ENCODE measurements around the gene TIMM50. TPM values are rescaled to one million over a fixed set of nuclear protein-coding genes. Genes with fewer than 3 reads are reported as not detected.

TIMM50 gene
- total and polyA plus RNA-seq, 2 of the 13 experiments (the other 11 are each of a cell fraction or from before 2014, with no cell fraction given) = 91.1 to 92.5 TPM

DNA sequence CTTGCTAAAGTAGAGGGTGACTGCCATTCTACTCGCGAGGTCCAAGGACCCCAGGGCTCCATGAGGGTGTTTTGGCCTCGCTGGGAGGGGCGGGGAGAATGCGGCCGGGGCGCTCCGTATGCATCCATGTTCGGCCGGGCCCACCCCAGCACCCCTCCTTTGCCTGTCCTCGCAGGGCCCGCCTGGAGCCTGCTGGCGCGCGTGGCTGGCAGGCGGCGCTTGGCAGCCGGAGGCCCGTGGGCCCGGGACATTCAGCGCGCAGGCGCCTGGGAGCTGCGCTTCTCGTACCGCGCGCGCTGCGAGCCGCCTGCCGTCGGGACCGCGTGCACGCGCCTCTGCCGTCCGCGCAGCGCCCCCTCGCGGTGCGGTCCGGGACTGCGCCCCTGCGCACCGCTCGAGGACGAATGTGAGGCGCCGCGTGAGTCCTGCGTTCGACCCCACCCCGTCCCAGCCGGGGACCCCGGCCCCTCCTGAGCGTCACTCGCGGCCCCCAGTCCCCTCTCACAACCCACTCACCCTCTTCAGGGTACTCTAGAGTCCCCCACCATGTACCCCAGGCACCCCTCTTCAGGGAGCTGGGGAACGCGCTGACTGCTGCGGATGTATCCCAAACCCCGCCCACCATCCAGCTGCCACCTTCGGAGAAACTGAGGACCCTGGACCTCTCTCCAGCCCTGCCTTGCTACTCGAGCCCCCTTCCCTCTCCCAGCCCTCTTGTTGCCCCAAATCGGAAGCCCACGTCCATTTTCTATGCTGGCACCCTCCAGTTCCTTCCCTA is 22.2 kb downstream of the TIMM50 start (continued):
- TF ChIP-seq, protein P1, sequence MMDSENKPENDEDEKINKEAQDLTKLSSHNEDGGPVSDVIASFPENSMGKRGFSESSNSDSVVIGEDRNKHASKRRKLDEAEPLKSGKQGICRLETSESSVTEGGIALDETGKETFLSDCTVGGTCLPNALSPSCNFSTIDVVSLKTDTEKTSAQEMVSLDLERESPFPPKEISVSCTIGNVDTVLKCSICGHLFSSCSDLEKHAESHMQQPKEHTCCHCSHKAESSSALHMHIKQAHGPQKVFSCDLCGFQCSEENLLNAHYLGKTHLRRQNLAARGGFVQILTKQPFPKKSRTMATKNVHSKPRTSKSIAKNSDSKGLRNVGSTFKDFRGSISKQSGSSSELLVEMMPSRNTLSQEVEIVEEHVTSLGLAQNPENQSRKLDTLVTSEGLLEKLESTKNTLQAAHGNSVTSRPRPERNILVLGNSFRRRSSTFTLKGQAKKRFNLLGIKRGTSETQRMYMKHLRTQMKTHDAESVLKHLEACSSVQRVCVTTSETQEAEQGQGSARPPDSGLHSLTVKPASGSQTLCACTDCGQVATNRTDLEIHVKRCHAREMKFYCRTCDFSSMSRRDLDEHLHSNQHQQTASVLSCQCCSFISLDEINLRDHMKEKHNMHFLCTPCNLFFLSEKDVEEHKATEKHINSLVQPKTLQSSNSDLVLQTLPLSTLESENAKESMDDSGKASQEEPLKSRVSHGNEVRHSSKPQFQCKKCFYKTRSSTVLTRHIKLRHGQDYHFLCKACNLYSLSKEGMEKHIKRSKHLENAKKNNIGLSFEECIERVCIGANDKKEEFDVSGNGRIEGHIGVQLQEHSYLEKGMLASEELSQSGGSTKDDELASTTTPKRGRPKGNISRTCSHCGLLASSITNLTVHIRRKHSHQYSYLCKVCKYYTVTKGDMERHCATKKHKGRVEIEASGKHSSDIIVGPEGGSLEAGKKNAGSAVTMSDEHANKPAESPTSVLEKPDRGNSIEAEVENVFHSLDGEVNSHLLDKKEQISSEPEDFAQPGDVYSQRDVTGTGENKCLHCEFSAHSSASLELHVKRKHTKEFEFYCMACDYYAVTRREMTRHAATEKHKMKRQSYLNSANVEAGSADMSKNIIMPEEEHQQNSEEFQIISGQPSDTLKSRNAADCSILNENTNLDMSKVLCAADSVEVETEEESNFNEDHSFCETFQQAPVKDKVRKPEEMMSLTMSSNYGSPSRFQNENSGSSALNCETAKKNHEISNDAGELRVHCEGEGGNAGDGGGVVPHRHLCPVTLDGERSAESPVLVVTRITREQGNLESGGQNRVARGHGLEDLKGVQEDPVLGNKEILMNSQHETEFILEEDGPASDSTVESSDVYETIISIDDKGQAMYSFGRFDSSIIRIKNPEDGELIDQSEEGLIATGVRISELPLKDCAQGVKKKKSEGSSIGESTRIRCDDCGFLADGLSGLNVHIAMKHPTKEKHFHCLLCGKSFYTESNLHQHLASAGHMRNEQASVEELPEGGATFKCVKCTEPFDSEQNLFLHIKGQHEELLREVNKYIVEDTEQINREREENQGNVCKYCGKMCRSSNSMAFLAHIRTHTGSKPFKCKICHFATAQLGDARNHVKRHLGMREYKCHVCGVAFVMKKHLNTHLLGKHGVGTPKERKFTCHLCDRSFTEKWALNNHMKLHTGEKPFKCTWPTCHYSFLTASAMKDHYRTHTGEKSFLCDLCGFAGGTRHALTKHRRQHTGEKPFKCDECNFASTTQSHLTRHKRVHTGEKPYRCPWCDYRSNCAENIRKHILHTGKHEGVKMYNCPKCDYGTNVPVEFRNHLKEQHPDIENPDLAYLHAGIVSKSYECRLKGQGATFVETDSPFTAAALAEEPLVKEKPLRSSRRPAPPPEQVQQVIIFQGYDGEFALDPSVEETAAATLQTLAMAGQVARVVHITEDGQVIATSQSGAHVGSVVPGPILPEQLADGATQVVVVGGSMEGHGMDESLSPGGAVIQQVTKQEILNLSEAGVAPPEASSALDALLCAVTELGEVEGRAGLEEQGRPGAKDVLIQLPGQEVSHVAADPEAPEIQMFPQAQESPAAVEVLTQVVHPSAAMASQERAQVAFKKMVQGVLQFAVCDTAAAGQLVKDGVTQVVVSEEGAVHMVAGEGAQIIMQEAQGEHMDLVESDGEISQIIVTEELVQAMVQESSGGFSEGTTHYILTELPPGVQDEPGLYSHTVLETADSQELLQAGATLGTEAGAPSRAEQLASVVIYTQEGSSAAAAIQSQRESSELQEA (CRISPR knock-in tag; IDR thresholded peaks at IDR 0.05; ENCODE audit: not compliant biosample characterization) = peak; percentile 86
- TF ChIP-seq XRCC5 (optimal IDR thresholded peaks at IDR 0.05; ENCODE audit: low read length) (peak; percentile 26), ZNF17 (CRISPR knock-in tag; IDR thresholded peaks at IDR 0.05) (no peak), RXRB (CRISPR knock-in tag; IDR thresholded peaks at IDR 0.05; ENCODE audit: borderline replicate concordance) (peak; percentile 49; the same call in 1 of the 2 replicates), POGZ (CRISPR knock-in tag; IDR thresholded peaks at IDR 0.05) (no peak), ZNF296 (CRISPR knock-in tag; conservative IDR thresholded peaks at IDR 0.05) (peak; percentile 84; the same call in 1 of the 2 replicates), ZNF678 (CRISPR knock-in tag; IDR thresholded peaks at IDR 0.05) (peak; percentile 94)
- TF ChIP-seq, protein P2, sequence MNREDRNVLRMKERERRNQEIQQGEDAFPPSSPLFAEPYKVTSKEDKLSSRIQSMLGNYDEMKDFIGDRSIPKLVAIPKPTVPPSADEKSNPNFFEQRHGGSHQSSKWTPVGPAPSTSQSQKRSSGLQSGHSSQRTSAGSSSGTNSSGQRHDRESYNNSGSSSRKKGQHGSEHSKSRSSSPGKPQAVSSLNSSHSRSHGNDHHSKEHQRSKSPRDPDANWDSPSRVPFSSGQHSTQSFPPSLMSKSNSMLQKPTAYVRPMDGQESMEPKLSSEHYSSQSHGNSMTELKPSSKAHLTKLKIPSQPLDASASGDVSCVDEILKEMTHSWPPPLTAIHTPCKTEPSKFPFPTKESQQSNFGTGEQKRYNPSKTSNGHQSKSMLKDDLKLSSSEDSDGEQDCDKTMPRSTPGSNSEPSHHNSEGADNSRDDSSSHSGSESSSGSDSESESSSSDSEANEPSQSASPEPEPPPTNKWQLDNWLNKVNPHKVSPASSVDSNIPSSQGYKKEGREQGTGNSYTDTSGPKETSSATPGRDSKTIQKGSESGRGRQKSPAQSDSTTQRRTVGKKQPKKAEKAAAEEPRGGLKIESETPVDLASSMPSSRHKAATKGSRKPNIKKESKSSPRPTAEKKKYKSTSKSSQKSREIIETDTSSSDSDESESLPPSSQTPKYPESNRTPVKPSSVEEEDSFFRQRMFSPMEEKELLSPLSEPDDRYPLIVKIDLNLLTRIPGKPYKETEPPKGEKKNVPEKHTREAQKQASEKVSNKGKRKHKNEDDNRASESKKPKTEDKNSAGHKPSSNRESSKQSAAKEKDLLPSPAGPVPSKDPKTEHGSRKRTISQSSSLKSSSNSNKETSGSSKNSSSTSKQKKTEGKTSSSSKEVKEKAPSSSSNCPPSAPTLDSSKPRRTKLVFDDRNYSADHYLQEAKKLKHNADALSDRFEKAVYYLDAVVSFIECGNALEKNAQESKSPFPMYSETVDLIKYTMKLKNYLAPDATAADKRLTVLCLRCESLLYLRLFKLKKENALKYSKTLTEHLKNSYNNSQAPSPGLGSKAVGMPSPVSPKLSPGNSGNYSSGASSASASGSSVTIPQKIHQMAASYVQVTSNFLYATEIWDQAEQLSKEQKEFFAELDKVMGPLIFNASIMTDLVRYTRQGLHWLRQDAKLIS (CRISPR knock-in tag; IDR thresholded peaks at IDR 0.05) = 0 out of 2 replicates have a peak, but pooled peaks have one; percentile 53
- TF ChIP-seq, protein P3, sequence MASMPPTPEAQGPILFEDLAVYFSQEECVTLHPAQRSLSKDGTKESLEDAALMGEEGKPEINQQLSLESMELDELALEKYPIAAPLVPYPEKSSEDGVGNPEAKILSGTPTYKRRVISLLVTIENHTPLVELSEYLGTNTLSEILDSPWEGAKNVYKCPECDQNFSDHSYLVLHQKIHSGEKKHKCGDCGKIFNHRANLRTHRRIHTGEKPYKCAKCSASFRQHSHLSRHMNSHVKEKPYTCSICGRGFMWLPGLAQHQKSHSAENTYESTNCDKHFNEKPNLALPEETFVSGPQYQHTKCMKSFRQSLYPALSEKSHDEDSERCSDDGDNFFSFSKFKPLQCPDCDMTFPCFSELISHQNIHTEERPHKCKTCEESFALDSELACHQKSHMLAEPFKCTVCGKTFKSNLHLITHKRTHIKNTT (CRISPR knock-in tag; IDR thresholded peaks at IDR 0.05) = no peak
- TF ChIP-seq, protein P4, sequence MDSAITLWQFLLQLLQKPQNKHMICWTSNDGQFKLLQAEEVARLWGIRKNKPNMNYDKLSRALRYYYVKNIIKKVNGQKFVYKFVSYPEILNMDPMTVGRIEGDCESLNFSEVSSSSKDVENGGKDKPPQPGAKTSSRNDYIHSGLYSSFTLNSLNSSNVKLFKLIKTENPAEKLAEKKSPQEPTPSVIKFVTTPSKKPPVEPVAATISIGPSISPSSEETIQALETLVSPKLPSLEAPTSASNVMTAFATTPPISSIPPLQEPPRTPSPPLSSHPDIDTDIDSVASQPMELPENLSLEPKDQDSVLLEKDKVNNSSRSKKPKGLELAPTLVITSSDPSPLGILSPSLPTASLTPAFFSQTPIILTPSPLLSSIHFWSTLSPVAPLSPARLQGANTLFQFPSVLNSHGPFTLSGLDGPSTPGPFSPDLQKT (CRISPR knock-in tag; IDR thresholded peaks at IDR 0.05; ENCODE audit: borderline replicate concordance) = peak; percentile 94; the same call in 1 of the 2 replicates

All from HepG2 (cell line).